K562 (cell line): Measurements from ENCODE around the gene PLEKHH2.

Experiments
- CTBP1 ChIP-seq: fragments of 450-650 bp; IDR thresholded peaks from 2 replicates; pipeline ENCODE4 v1.6.1; 2016; ENCODE audit warnings: borderline replicate concordance
- KLF16 ChIP-seq: IDR thresholded peaks from 2 replicates; pipeline ENCODE4 v1.6.1; 2016; ENCODE audit warnings: antibody characterized with exemption
- NR2C2 ChIP-seq, 2 experiments: fragments of 200-800 bp in 1 of 2; sonication (Bioruptor generic) in 1 of 2; sonication (generic) in 1 of 2; formaldehyde crosslinking in 1 of 2; IDR thresholded peaks; 2 replicates each; pipeline versions ENCODE4 v1.6.1 to v1.8.0; 2016 to 2022; ENCODE audit warnings: mild to moderate bottlenecking in 1 of 2, missing compliant biosample characterization in 1 of 2, missing genetic modification characterization in 1 of 2, missing genetic modification reagents in 1 of 2
- POLR2AphosphoS5 ChIP-seq: IDR thresholded peaks from 2 replicates; pipeline ENCODE4 v1.6.1; 2011; ENCODE audit warnings: mild to moderate bottlenecking, low read depth, low read length, moderate library complexity; ENCODE audit not compliant: control insufficient read depth, insufficient read depth
- RFX1 ChIP-seq: fragments of 450-650 bp; IDR thresholded peaks from 2 replicates; pipeline ENCODE4 v1.6.1; 2016; ENCODE audit warnings: mild to moderate bottlenecking, moderate library complexity
- ZHX1 ChIP-seq: fragments of 150-350 bp; conservative IDR thresholded peaks from 2 replicates; pipeline ENCODE4 v1.6.1; 2014; ENCODE audit warnings: low read length

GRCh38 chr2:43814711-43815110 is 177.7 kb downstream of the PLEKHH2 start:
- TF ChIP-seq RFX1 (no peak), NR2C2 (CRISPR knock-in tag; IDR thresholded peaks at IDR 0.05) (no peak), NR2C2 (tag; IDR thresholded peaks at IDR 0.05) (no peak), POLR2AphosphoS5 (no peak), CTBP1 (no peak), ZHX1 (no peak), KLF16 (no peak)
